Loucy (cell line): Measurements from ENCODE around the gene TRPM8.

Source experiments
- EZH2phosphoT487 ChIP-seq: fragments of 200-600 bp; IDR thresholded peaks from 2 replicates; pipeline ENCODE4 v1.6.1; 2018; ENCODE audit warnings: antibody characterized with exemption, mild to moderate bottlenecking, moderate library complexity, borderline replicate concordance
- TF ChIP-seq, protein P1 (sequence below): fragments of 200-600 bp; sonication (generic); conservative IDR thresholded peaks from 2 replicates; pipeline ENCODE4 v1.5.1; 2014; ENCODE audit warnings: mild to moderate bottlenecking, antibody characterized with exemption, low read length

DNA sequence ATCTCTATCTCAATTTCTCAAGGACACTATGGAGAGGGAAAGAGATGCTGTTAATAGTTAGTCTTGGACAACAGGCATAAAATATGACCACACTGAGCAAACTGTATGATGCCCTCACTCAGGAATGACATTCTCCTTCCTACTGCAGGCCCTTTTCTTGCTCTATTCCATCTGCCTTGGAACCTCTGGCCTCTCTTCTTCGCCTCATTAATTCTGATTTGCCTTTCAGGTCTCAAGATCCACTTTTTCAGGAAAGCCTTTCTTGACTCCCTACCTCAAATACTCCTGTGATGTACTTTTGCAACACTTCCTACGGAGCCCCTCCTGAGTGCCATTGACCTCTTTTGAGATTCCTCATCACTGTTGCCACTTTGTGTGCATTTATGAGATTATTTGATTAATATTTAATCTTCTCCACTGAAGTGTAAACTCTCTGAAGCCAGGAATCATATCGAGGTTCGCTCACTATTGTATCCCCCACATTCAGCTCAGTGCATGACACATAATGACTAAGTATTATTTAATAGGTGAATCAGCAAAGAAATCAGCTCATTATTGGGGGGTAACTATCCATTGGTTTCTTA, 112.1 kb downstream of the TRPM8 start:
- no peak for TF ChIP-seq EZH2phosphoT487
- TF ChIP-seq, protein P1, sequence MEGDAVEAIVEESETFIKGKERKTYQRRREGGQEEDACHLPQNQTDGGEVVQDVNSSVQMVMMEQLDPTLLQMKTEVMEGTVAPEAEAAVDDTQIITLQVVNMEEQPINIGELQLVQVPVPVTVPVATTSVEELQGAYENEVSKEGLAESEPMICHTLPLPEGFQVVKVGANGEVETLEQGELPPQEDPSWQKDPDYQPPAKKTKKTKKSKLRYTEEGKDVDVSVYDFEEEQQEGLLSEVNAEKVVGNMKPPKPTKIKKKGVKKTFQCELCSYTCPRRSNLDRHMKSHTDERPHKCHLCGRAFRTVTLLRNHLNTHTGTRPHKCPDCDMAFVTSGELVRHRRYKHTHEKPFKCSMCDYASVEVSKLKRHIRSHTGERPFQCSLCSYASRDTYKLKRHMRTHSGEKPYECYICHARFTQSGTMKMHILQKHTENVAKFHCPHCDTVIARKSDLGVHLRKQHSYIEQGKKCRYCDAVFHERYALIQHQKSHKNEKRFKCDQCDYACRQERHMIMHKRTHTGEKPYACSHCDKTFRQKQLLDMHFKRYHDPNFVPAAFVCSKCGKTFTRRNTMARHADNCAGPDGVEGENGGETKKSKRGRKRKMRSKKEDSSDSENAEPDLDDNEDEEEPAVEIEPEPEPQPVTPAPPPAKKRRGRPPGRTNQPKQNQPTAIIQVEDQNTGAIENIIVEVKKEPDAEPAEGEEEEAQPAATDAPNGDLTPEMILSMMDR = no peak
